GM18511 (cell line): ENCODE results near the gene SSTR5.
"Not testable (repeated sequence)": the region's sequence is repeated elsewhere in the genome, so short reads cannot be mapped to it uniquely, and the experiment has no call there.

Experiments used
- ATAC-seq: cut with Tn5 transposase; IDR thresholded peaks from one replicate; pipeline ENCODE4 v1.9.1; 2021; ENCODE audit warnings: mild to moderate bottlenecking, moderate library complexity; ENCODE audit not compliant: unreplicated experiment

The SSTR5 gene

DNA sequence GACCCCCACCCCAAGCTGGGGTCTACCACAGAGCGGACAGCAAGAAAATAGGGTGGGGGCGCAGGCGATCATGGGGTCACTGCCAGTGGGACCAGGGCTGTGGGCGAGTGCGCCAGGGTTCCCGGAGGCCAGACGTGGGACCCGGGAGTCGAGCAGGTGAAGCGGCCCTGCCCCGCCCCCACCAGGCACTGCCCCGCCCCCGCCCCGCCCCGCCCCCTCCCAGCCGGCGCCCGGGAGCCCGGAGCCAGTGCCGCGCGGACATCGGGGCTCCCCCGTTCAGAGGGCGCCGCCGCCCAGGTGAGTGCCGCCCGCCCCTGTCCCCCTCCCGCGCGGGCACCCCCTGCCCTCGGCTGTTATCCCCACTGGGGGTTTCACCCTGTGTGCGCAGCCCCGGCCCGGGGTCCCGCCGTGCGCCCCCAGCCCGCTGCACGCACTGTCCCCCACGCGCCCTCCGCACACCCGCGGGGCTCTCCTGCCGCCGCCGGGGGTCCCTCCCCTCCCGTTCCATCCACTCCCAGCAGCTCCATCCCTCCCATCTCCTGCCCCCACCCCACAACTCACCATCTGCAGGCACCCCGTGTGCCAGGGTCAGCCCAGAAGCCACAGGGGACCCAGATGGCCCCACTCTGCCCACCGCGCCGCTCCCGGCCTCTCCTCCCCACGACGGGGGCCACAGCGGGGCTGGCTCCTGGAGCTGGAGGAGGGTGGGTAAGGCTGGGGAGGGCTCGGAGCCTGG, at the start of gene SSTR5:
TSS of gene SSTR5 (plus strand) at position 222 of the 736 bp plus-strand sequence. CDS start 6,122 bp downstream, outside the sequence.
- no peak for ATAC-seq

- ATAC-seq: no peak
Measured at GRCh38 chr16:1024138-1024537, 48.4 kb upstream of the SSTR5 start.

- not testable (repeated sequence) for ATAC-seq
Measured at GRCh38 chr16:1025183-1025809, 47.3 kb upstream of the SSTR5 start.

DNA sequence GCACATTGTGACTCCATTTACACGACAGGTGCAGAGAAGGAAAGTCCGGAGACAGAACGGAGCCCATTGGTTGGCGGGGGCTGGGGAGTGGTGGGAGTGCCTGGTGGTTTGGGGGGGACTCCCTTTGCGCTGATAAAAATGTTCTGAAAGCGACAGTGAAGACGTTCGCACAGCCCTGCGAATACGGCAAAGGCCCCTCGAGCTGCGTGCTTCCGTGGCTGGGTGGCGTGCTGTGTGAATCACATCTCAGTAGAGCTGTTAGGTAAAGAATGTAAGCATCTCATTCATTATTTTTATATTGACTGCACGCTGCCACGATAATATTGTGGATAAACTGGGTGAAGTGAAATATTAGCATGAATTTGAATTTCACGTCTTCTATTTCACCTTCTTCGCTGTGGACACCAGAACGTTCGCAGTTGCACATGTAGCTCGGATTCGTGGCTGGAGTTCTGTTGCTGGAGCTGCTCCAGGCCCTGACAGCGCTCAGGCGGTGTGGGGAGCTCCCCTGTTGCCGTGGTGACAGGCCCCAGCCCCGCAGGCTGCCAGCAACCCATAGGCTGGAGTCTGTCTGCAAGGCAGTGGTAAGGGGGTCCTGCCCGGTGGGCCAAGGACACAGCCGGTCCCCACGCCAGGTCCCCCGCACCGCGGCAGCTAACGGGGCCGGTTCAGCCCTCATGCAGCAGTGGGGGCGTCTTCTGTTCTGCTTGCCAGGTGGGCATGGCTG, 46.3 kb upstream of the SSTR5 start:
- ATAC-seq: no peak

- no peak for ATAC-seq
Measured at GRCh38 chr16:1026784-1027500, 45.6 kb upstream of the SSTR5 start.

DNA sequence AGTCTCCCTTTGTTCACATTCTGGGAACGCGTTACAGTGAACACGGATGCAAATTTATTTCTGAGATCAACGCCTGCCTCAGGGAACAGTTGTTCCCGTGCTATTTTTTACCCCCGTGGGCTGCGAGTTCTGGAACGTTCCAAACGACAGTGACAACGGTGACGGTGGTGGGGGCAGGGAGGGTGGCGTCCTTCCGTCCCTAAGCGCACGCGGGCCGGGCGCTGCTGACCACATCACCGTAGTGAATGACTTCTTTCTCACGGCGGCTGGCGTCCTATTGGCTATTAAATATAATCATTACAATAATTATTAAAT, 45.1 kb upstream of the SSTR5 start:
- ATAC-seq: no peak

- ATAC-seq: no peak
Measured at GRCh38 chr16:1028056-1028455, 44.5 kb upstream of the SSTR5 start.

DNA sequence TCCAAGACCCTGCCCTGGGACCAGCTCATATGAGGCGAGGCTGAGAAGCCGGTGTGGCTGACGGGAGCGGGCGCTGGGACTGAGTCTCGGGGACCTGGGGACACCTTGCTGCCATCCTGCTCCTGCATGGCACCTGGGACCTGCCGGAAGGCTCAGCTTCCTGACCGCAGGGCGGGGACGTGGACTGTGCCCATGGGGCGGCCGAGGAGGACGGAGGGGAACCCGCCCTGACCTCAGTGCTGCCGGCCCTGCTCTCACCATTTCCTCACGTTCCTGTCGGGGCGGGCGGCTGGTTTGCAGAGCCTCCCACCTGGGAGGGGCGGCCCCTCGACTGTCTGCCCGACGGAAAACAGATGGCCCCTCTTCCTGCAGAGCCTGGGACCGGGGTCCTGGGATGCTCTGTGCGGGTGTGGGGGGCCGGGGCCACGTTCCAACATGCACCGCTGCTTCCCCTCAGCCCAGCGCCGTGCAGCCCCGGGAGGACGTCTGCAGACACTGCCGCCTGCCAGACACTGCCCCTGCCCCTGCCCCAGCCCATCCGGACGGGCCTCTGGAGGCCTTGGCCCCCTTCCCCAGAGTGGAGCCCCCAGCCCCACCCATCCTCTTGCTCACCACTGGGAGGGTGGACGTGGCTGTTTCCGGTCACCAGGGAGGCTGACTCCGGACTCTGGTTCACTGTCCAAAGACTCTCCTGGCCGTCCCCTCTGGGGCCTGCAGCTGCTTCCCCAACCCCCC, 43.9 kb upstream of the SSTR5 start:
- ATAC-seq: no peak

DNA sequence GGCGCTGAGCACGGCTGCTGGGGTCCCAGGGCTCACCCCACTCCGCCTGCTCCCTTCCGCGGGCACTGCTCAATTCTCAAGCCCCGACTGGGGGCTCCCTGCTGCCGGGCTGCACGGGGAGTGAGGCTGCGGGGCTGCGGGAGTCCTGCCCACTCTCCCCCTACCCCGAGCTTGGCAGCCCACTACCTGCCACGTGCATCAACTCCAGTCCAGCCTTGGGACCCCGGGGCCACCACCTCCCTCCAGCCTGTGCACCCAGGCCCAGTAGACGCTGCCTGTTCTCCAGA, 43.3 kb upstream of the SSTR5 start:
- no peak for ATAC-seq

- no peak for ATAC-seq
Measured at GRCh38 chr16:1030473-1030901, 42.1 kb upstream of the SSTR5 start.

DNA sequence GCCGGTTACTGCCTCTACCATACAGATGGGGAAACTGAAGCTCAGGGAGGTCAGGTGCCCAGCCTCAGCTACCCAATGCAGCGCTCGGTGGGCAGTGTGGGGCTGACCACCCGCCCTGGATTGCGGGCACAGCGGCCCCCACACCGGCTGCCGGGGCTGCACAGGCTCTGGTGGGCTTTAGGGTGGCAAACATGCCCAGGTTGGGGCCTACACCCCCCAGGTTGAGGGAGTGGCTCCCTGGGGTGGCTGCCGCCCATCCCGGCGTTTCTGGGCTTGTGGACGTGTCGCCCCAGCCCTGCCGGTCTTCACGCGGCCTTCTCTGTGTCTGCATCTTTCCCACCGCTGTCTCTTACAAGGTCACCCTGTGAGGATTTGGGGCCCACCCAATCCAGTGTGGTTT, 40.9 kb upstream of the SSTR5 start:
- ATAC-seq: no peak

GRCh38 chr16:1032607-1033006, 39.9 kb upstream of the SSTR5 start:
- no peak for ATAC-seq

GRCh38 chr16:1033128-1033679, 39.3 kb upstream of the SSTR5 start:
- ATAC-seq: no peak

- ATAC-seq: no peak
Measured at GRCh38 chr16:1034230-1035065, 38.1 kb upstream of the SSTR5 start.

DNA sequence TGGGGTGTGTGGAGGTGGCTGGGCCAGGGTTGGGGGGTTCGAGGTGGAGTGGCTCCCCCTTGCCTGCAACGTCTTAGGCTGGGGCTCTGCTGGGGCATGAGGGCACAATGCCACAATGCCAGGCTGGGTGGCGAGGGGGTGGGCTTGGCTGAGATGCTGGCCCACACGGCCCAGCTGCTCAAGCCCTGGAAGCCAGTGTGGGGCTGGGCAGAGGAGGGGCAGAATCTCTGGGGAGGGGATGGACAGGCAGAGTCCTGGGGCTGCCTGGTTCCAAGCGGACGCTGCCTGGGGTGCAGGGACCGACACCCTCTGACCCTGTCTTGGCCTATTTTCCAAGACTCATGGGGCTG, 37.5 kb upstream of the SSTR5 start:
- ATAC-seq: no peak

DNA sequence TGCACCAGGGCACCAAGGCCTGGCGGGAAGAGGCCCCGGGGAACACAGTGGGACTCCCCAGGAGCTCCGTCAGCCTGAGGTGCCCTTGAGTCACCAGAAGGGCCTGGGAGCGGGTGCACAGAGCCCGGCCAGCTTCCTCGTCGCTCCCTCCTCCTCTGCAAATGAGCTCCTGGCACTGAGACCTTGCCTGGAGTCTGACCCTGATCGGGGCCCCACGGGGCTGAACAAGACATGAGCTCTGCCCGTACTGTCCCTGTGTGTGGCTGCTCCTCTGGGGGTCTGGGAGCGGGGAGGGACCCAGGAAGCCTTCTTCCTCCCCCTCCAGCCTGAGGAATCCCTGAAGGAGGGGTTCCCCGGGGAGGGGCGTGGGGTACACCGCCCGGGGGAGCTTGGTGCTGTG, 36.4 kb upstream of the SSTR5 start:
- ATAC-seq: no peak

DNA sequence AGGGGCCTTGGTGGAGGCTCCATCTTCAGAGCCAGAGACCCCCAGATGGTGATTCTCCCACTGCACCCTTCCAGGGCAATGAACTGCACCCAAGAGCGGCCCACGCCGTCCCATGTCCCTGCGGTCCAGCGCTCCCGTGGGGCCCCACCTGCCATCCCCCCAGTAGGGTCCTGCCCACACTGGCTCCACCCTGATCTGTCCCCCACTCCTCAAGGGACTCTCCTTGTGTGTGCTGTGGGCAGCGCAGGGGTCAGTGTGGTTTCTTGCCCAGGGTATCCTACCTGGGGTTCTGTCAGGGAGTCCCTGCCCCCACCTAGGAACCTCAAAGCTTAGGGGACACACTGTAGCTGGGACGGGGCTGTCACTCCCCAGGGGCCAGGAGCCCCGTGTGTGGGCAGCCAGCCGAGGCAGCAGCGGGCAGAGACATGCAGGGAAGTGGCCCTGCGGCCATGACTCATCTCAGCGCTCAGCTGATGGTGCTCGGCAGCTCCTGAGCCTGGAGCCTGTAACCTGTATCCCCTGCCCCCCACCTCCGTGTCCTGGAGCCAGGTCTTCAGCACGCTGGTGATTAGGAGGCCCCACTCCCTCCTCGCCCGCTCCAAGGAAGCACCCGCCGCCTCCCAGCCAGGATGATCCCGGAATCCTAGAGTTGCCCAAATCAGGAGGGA, 35.7 kb upstream of the SSTR5 start:
- no peak for ATAC-seq

- no peak for ATAC-seq
Measured at GRCh38 chr16:1037394-1038257, 34.9 kb upstream of the SSTR5 start.
